ENCODE measurements around the gene TMEM94.

Gene TMEM94

GRCh38 chr17:75548813-75549212 lies 92.4 kb downstream of the TMEM94 start:
- Histone ChIP-seq H3K4me1 (ENCODE audit: control insufficient read depth, insufficient read depth, low read length) (peaks cover 10% of the 10 kb centered on the region; the same call in 1 of the 2 replicates), H3K36me3 (ENCODE audit: control insufficient read depth in 2 of 2, insufficient read depth in 1 of 2, low read length in 2 of 2) (no peaks in the 10 kb centered on the region), H3K9me3 (ENCODE audit: control insufficient read depth, insufficient read depth, low read depth, low read length) (no peaks in the 10 kb centered on the region), H3K4me3 (ENCODE audit: low read depth, low read length) (no peak overlapping the region), H3K27ac (ENCODE audit: extremely low read depth, low read depth, low read length) (peak overlapping the region; percentile 34; the same call in 1 of the 2 replicates)
- CTCF ChIA-PET, result interaction anchor here (1.1 to 1.3 kb wide), 3 partner anchors 9 to 84 kb away, joined by 3 to 8 read pairs (median 3); partner anchors contain the start of genes LLGL2 and SMIM5
- POLR2A ChIA-PET, result interaction anchor here (0.7 to 1.0 kb wide), 7 partner anchors 9 to 186 kb away, joined by 3 to 9 read pairs (median 5); partner anchors contain the start of genes LLGL2 and TSEN54
- TF ChIP-seq ZFP37 (tag by site-specific recombination; IDR thresholded peaks at IDR 0.05) (no peak), ZBTB7A (tag by site-specific recombination; IDR thresholded peaks at IDR 0.05; ENCODE audit: low read depth) (no peak), ZBTB44 (tag by site-specific recombination; IDR thresholded peaks at IDR 0.05) (no peak), ZNF266 (tag by site-specific recombination; IDR thresholded peaks at IDR 0.05; ENCODE audit: low read depth) (no peak), WT1 (tag by site-specific recombination; IDR thresholded peaks at IDR 0.05) (no peak), ZNF324 (tag by site-specific recombination; IDR thresholded peaks at IDR 0.05) (no peak), ZNF211 (tag by site-specific recombination; IDR thresholded peaks at IDR 0.05; ENCODE audit: low read depth) (no peak), ZSCAN23 (tag by site-specific recombination; IDR thresholded peaks at IDR 0.05) (no peak), ZNF660 (tag by site-specific recombination; IDR thresholded peaks at IDR 0.05) (no peak), YY2 (tag by site-specific recombination; IDR thresholded peaks at IDR 0.05) (no peak), EGR2 (tag by site-specific recombination; IDR thresholded peaks at IDR 0.05; ENCODE audit: low read depth) (no peak), ZNF658 (tag by site-specific recombination; IDR thresholded peaks at IDR 0.05) (no peak), ZNF600 (tag by site-specific recombination; IDR thresholded peaks at IDR 0.05) (no peak), ZNF221 (tag by site-specific recombination; IDR thresholded peaks at IDR 0.05; ENCODE audit: borderline replicate concordance) (no peak)
- TF ChIP-seq, protein P1, sequence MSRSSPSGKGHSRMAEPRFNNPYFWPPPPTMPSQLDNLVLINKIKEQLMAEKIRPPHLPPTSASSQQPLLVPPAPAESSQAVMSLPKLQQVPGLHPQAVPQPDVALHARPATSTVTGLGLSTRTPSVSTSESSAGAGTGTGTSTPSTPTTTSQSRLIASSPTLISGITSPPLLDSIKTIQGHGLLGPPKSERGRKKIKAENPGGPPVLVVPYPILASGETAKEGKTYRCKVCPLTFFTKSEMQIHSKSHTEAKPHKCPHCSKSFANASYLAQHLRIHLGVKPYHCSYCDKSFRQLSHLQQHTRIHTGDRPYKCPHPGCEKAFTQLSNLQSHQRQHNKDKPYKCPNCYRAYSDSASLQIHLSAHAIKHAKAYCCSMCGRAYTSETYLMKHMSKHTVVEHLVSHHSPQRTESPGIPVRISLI (tag by site-specific recombination; IDR thresholded peaks at IDR 0.05), result no peak
